ENCODE data around the gene FGF2.

FGF2 gene

GRCh38 chr4:122896270-122896669 is 69.6 kb downstream of the FGF2 start:
- FAIRE-seq = no peak

DNA sequence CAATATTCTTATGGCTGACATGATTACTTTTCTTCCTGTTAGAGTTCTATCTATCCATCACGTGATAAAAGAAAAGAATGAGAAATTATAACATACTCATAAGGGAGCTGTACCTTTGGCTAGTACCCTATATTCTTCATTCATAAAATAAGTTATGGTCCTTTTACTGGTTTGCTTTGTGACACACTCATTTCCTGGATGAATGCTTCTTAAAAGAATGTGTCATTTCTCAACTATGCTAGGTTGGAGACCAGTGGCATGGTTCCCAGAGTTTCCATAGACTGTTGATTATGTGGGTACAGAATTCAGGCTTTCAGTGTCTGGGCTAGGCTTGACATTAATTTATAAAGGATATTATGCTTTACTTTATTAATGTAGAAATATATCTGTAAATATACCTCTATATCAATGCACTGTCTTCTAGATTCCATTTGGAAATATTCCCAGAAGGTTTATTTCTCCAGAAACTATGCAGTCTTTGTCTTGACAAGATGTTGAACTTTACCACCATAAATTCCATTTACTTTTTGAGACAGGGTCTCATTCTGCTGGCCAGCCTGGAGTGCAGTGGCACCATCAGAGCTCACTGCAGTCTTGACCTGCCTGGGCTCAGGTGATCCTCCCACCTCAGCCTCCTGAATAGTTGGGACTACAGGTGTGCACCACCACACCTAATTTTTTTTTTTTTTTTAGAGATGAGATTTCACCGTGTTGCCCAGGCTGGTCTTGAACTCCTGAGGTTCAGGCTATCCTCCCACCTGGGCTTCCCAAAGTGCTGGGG is 71.9 kb downstream of the FGF2 start:
- no peak for FAIRE-seq

DNA sequence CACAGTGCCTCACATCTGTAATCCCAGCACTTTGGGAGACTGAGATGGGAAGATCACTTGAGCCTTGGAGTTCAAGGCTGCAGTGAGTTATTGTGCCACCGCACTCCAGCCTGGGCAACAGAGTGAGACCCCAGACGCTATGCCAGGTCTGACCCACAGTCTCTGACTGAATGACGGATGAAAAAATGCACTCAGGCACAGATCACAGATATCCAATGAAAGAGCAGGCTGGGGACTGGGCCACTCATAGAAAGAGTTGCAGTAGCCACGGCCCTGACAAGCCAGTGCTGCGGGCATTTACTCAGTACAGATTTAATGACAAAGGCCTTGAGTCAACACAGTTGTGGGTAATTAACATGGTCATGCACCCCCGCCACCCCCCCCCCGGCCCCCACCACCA is 73.1 kb downstream of the FGF2 start:
- no peak for FAIRE-seq

DNA sequence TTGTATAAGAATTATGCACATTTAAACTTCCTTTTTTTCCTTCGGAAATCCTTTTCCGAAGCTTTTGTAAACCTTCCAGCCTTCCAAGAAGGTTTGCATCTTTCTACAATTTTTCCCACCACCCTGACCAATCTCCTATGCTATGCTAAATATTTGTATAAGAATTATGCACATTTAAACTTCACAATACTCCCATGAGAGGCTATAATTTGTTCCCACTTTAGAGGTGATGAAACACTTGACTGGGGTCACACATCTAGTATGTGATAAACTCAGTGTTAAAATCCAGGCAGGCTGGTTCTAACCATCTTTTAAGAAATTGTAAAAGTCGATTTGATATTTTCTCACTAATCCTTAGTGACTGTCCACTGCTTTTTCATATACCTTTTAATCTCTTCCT is 73.7 kb downstream of the FGF2 start:
- no peak for FAIRE-seq

DNA sequence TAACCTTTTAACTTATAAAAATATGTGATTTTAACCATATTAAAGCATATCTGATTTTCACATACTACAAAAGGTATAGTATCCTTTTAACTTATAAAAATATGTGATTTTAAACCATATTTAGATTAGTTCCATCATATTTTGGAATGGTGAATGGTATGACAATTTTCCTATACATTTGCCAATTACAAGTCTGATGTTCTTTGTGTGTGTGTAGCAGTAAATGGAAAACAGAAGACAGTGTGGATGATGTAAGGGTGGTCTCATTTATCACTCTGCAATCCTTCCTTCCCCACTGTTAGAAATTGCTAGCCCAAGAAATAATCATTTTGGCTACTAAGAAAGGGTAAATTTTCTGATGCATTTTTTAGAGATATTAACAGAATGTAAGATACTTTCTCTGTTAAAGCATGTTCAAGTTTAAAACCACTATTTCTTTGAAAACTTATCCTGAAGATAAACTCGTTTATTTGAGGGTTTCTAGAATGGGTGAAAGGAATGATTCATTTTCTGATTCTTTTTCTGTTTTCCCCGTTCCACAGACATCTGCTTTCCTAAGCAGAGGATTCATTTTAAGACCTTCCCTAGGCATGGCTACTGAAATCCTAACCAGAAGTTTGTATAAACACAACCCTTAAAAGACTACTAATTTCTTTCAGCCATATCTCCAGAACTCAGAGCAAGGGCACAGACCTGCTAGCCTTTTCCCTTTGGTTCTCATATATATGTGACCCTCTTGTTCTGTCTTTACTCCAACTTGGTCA is 74.8 kb downstream of the FGF2 start:
- no peak for FAIRE-seq

GRCh38 chr4:122903766-122904288 is 77.2 kb downstream of the FGF2 start:
- no peak for FAIRE-seq

- no peak for FAIRE-seq
These were observed 80.3 kb downstream of the FGF2 start for GRCh38 chr4:122906859-122907305.

GRCh38 chr4:122908223-122908622 is 81.6 kb downstream of the FGF2 start:
- no peak for FAIRE-seq

DNA sequence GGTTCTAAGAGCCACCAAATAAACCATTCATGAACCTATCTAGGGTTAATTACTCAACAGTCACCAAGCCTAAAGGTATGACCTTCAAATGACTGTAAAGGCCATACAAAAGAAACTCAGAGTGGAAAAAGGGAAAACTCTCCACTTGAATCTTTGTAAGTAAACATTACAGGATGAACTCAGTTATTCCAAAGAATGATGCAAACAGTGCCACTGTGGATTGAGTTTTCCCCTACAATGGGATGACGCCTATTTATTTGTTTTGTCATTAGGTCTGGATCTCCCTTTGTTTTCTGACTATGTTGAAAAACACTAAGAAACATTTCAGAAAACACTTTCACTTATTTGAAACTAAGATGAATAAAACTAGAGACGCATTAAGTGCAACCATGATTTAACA is 83.1 kb downstream of the FGF2 start:
- no peak for FAIRE-seq

DNA sequence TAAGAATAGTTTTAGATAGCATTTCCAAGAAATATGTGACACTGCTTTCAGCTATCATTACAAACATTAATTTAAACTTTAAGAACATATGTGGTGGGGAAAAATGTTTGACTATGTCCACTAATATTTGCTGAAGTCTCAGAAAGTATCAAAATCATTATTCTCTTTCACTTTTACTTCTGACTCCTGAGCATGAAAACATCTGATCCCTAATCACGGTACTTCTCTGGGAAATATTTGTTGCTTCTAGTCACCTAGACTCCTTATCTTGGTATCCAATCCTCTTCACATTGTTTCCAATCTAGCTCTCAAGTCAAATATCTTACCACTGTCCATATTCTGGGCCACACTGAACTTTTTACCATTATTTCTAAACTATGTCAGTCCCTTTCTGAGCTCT is 85.0 kb downstream of the FGF2 start:
- no peak for FAIRE-seq

GRCh38 chr4:122912810-122913575 is 86.4 kb downstream of the FGF2 start:
- no peak for FAIRE-seq

GRCh38 chr4:122914292-122914904 is 87.8 kb downstream of the FGF2 start:
- peak; percentile 39 for FAIRE-seq

GRCh38 chr4:122914938-122915337 is 88.3 kb downstream of the FGF2 start:
- FAIRE-seq = no peak

GRCh38 chr4:122917731-122918130 is 91.1 kb downstream of the FGF2 start:
- no peak for FAIRE-seq

- FAIRE-seq = no peak
These were observed 93.8 kb downstream of the FGF2 start for GRCh38 chr4:122920473-122920872.

DNA sequence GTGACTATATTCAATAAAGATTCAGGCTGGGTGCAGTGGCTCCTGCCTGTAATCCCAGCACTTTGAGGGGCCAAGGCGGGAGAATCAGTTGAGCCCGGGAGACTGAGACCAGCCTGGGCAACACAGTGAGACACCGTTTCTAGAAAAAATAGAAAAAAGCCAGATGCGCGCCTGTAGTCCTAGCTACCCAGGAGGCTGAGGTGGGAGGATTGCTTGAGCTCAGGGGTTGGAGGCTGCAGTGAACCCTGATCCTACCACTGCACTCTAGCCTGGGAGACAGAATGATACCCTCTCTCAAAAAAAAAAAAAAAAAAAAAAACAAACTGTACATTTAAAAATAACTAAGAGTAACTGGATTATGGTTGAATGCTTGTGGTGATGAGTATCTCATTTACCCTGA is 94.7 kb downstream of the FGF2 start:
- no peak for FAIRE-seq

GRCh38 chr4:122921971-122922876 is 95.6 kb downstream of the FGF2 start, which contains the start of gene NUDT6:
Gene NUDT6 (minus strand): TSS chr4:122922597. CDS start chr4:122922572, 25 bp downstream.
- no peak for FAIRE-seq

DNA sequence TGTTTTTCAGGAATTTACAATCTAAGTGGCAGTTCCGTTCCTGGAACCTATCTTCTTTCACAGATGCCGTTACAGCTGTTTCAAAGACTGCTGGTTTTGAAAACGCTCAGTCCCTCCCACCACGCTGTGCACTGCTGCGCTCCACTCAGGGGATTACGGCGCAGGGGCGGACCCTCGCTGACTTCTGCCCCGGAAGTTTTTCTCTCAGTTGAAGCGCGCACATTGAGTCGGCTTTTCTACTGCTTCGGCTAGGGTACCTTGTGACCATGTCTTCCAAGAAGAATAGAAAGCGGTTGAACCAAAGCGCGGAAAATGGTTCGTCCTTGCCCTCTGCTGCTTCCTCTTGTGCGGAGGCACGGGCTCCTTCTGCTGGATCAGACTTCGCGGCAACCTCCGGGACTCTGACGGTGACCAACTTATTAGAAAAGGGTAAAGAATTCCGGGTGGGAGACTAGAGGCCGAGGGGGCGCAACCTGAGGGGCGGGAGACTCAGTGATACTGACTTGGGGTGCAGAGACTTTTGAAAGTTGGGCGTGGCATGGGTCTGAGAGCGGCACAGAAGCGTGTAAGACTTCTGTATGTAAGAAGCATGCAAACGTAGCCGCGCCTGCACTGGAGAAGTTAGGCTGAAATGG is 96.4 kb downstream of the FGF2 start:
- peak; percentile 34 for FAIRE-seq

GRCh38 chr4:122928930-122929329 is 102.3 kb downstream of the FGF2 start:
- no peak for FAIRE-seq

GRCh38 chr4:122930862-122931261 is 104.2 kb downstream of the FGF2 start:
- peak; percentile 92 for FAIRE-seq

GRCh38 chr4:122932763-122933162 is 106.1 kb downstream of the FGF2 start:
- no peak for FAIRE-seq
